GM23338 (cell line): Measurements from ENCODE around the gene NEURL1. TPM values are rescaled to one million over a fixed set of nuclear protein-coding genes. Genes with fewer than 3 reads are reported as not detected.

Experiments used
- ATAC-seq: fragments of 200-7000 bp; cut with Tn5 transposase; 3 replicates; pipeline ENCODE4 v1.9.1; 2020
- DNase-seq: peaks from one replicate; pipeline ENCODE4 v3.0.0-alpha.2; 2015; ENCODE audit warnings: low spot score
- H2AFZ ChIP-seq: fragments of 200-600 bp; sonication (generic); 2 replicates; pipeline ENCODE4 v1.8.0; 2016; ENCODE audit warnings: antibody characterized with exemption, mild to moderate bottlenecking, moderate library complexity
- H3F3A ChIP-seq: fragments of 200-600 bp; sonication (generic); replicated peaks from 2 replicates; pipeline ENCODE4 v1.8.0; 2017; ENCODE audit warnings: antibody characterized with exemption, mixed run types, low read depth
- H3K27ac ChIP-seq: fragments of 200-600 bp; sonication (generic); 2 replicates; pipeline ENCODE4 v1.6.1; 2016; ENCODE audit warnings: low read depth
- H3K27me3 ChIP-seq: fragments of 200-600 bp; sonication (generic); 2 replicates; pipeline ENCODE4 v1.8.0; 2016; ENCODE audit warnings: mild to moderate bottlenecking, mixed run types, moderate library complexity; ENCODE audit not compliant: insufficient read depth
- H3K36me3 ChIP-seq: fragments of 200-600 bp; sonication (generic); 2 replicates; pipeline ENCODE4 v1.8.0; 2016; ENCODE audit warnings: mild to moderate bottlenecking; ENCODE audit not compliant: insufficient read depth
- H3K4me1 ChIP-seq: fragments of 200-600 bp; sonication (generic); 2 replicates; pipeline ENCODE4 v1.8.0; 2016; ENCODE audit warnings: mild to moderate bottlenecking, moderate library complexity; ENCODE audit not compliant: insufficient read depth
- H3K4me2 ChIP-seq: fragments of 200-600 bp; sonication (generic); 2 replicates; pipeline ENCODE4 v1.7.1; 2017; ENCODE audit warnings: mixed run types
- H3K4me3 ChIP-seq: fragments of 200-600 bp; sonication (generic); 2 replicates; pipeline ENCODE4 v1.6.1; 2016; ENCODE audit warnings: mixed run types
- H3K79me2 ChIP-seq: fragments of 200-600 bp; sonication (generic); replicated peaks from 2 replicates; pipeline ENCODE4 v1.8.0; 2017; ENCODE audit warnings: mild to moderate bottlenecking; ENCODE audit not compliant: insufficient read depth
- H3K9me2 ChIP-seq: fragments of 200-600 bp; sonication (generic); 2 replicates; pipeline ENCODE4 v1.8.0; 2017; ENCODE audit not compliant: insufficient read depth
- H4K20me1 ChIP-seq: fragments of 200-600 bp; sonication (generic); replicated peaks from 2 replicates; pipeline ENCODE4 v1.8.0; 2017; ENCODE audit warnings: mild to moderate bottlenecking; ENCODE audit not compliant: insufficient read depth
- H3K27ac Mint-ChIP-seq: 2 replicates; pipeline ENCODE4 v1.8.0; 2020; ENCODE audit warnings: inconsistent platforms, mild to moderate bottlenecking, moderate library complexity, mixed read lengths
- H3K27me3 Mint-ChIP-seq: 3 replicates; pipeline ENCODE4 v1.8.0; 2022; ENCODE audit warnings: low read depth, mild to moderate bottlenecking, moderate library complexity, mixed read lengths, inconsistent platforms; ENCODE audit not compliant: insufficient read depth, poor library complexity
- H3K36me3 Mint-ChIP-seq: 3 replicates; pipeline ENCODE4 v1.8.0; 2021; ENCODE audit warnings: low read depth, mild to moderate bottlenecking, inconsistent platforms, moderate library complexity, mixed read lengths
- H3K4me1 Mint-ChIP-seq: 3 replicates; pipeline ENCODE4 v1.8.0; 2020; ENCODE audit warnings: mild to moderate bottlenecking, inconsistent platforms, mixed read lengths
- H3K4me3 Mint-ChIP-seq: 3 replicates; pipeline ENCODE4 v1.8.0; 2021; ENCODE audit warnings: moderate library complexity, mild to moderate bottlenecking, inconsistent platforms, mixed read lengths
- H3K9me3 Mint-ChIP-seq: 3 replicates; pipeline ENCODE4 v1.8.0; 2020; ENCODE audit warnings: moderate library complexity, mild to moderate bottlenecking, inconsistent platforms, mixed read lengths
- CREB1 ChIP-seq: fragments of 250-450 bp; sonication (Bioruptor Pico); IDR thresholded peaks from 2 replicates; pipeline ENCODE4 v1.5.0; 2020; ENCODE audit warnings: low read depth, mild to moderate bottlenecking, moderate library complexity
- EZH2 ChIP-seq: fragments of 200-600 bp; sonication (generic); IDR thresholded peaks from one replicate; pipeline ENCODE4 v1.8.0; 2017; ENCODE audit warnings: antibody characterized with exemption, mild to moderate bottlenecking, low read depth; ENCODE audit not compliant: unreplicated experiment
- JUNB ChIP-seq: IDR thresholded peaks from one replicate; pipeline ENCODE4 v1.6.1; 2016; ENCODE audit warnings: antibody characterized with exemption; ENCODE audit not compliant: unreplicated experiment
- NANOG ChIP-seq: IDR thresholded peaks from 2 replicates; pipeline ENCODE4 v1.6.1; 2016; ENCODE audit warnings: antibody characterized with exemption, borderline replicate concordance
- POLR2AphosphoS5 ChIP-seq: IDR thresholded peaks from 2 replicates; pipeline ENCODE4 v1.6.1; 2016; ENCODE audit warnings: antibody characterized with exemption, low read depth
- REST ChIP-seq: IDR thresholded peaks from one replicate; pipeline ENCODE4 v1.6.1; 2018; ENCODE audit warnings: antibody characterized with exemption; ENCODE audit not compliant: unreplicated experiment
- STAT1 ChIP-seq: IDR thresholded peaks from one replicate; pipeline ENCODE4 v1.6.1; 2016; ENCODE audit warnings: antibody characterized with exemption; ENCODE audit not compliant: unreplicated experiment
- ZNF114 ChIP-seq: fragments of 250-450 bp; sonication (Bioruptor Pico); IDR thresholded peaks from 2 replicates; pipeline ENCODE4 v1.5.0; 2020; ENCODE audit warnings: mild to moderate bottlenecking, moderate library complexity
- ZNF331 ChIP-seq: fragments of 250-450 bp; sonication (Bioruptor Pico); IDR thresholded peaks from 2 replicates; pipeline ENCODE4 v1.5.0; 2020; ENCODE audit warnings: low read depth, mild to moderate bottlenecking, moderate library complexity
- polyA plus RNA-seq: library from polyadenylated mRNA; unstranded; fragments of >200 nt; fragmentation: Nextera tagmentation; extraction: Ambion mirVana; gene quantifications from 2 replicates; pipeline ENCODE4 v1.2.1, GENCODE V29; 2016
- total RNA-seq: library from RNA; depleted of rRNA; stranded (reverse); fragments of >200 nt; shearing (Covaris generic); gene quantifications from 2 replicates; pipeline ENCODE4 v1.2.3, GENCODE V29; 2014
- TF ChIP-seq, protein P1 (sequence below): fragments of 250-450 bp; sonication (Bioruptor Pico); IDR thresholded peaks from 2 replicates; pipeline ENCODE4 v1.5.0; 2020; ENCODE audit warnings: mild to moderate bottlenecking, moderate library complexity
- TF ChIP-seq, protein P2 (sequence below): IDR thresholded peaks from 2 replicates; pipeline ENCODE4 v1.6.1; 2016; ENCODE audit warnings: antibody characterized with exemption

Gene NEURL1
- total and polyA plus RNA-seq, 2 experiments from 2014 or later = 0.82 to 1.1 TPM

- TF ChIP-seq, protein P1, sequence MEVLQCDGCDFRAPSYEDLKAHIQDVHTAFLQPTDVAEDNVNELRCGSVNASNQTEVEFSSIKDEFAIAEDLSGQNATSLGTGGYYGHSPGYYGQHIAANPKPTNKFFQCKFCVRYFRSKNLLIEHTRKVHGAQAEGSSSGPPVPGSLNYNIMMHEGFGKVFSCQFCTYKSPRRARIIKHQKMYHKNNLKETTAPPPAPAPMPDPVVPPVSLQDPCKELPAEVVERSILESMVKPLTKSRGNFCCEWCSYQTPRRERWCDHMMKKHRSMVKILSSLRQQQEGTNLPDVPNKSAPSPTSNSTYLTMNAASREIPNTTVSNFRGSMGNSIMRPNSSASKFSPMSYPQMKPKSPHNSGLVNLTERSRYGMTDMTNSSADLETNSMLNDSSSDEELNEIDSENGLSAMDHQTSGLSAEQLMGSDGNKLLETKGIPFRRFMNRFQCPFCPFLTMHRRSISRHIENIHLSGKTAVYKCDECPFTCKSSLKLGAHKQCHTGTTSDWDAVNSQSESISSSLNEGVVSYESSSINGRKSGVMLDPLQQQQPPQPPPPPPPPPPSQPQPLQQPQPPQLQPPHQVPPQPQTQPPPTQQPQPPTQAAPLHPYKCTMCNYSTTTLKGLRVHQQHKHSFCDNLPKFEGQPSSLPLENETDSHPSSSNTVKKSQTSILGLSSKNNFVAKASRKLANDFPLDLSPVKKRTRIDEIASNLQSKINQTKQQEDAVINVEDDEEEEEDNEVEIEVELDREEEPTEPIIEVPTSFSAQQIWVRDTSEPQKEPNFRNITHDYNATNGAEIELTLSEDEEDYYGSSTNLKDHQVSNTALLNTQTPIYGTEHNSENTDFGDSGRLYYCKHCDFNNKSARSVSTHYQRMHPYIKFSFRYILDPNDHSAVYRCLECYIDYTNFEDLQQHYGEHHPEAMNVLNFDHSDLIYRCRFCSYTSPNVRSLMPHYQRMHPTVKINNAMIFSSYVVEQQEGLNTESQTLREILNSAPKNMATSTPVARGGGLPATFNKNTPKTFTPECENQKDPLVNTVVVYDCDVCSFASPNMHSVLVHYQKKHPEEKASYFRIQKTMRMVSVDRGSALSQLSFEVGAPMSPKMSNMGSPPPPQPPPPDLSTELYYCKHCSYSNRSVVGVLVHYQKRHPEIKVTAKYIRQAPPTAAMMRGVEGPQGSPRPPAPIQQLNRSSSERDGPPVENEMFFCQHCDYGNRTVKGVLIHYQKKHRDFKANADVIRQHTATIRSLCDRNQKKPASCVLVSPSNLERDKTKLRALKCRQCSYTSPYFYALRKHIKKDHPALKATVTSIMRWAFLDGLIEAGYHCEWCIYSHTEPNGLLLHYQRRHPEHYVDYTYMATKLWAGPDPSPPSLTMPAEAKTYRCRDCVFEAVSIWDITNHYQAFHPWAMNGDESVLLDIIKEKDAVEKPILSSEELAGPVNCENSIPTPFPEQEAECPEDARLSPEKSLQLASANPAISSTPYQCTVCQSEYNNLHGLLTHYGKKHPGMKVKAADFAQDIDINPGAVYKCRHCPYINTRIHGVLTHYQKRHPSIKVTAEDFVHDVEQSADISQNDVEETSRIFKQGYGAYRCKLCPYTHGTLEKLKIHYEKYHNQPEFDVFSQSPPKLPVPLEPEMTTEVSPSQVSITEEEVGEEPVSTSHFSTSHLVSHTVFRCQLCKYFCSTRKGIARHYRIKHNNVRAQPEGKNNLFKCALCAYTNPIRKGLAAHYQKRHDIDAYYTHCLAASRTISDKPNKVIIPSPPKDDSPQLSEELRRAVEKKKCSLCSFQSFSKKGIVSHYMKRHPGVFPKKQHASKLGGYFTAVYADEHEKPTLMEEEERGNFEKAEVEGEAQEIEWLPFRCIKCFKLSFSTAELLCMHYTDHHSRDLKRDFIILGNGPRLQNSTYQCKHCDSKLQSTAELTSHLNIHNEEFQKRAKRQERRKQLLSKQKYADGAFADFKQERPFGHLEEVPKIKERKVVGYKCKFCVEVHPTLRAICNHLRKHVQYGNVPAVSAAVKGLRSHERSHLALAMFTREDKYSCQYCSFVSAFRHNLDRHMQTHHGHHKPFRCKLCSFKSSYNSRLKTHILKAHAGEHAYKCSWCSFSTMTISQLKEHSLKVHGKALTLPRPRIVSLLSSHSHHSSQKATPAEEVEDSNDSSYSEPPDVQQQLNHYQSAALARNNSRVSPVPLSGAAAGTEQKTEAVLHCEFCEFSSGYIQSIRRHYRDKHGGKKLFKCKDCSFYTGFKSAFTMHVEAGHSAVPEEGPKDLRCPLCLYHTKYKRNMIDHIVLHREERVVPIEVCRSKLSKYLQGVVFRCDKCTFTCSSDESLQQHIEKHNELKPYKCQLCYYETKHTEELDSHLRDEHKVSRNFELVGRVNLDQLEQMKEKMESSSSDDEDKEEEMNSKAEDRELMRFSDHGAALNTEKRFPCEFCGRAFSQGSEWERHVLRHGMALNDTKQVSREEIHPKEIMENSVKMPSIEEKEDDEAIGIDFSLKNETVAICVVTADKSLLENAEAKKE (CRISPR knock-in tag) = no peak
- no peak for TF ChIP-seq REST
Observed at GRCh38 chr10:103540722-103541121, 47.2 kb downstream of the NEURL1 start (continued).

DNA sequence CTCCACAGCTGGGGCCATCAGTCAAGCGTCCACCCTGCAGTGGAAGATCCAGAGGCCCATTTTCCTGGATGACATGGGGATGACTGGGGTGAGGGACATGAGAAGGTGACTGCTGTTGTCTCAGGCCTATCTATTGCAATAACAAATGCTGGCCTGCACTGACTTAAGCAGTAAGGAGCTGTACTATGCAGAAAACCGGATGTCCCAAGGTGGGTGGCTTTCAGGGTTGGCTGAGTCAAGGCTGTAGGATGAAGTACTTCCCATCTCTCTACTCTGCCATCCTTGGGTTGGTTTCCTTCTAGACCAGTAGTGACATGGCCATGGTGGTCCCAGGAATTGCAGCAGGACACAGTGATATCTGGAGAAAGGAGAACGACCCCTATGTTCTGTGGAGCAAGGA lies 48.1 kb downstream of the NEURL1 start:
- Histone ChIP-seq H3K27me3 (no peaks in the 10 kb centered on the region), H3K27ac (no peak overlapping the region), H3K79me2 (no peaks in the 10 kb centered on the region)
- no peak for TF ChIP-seq EZH2
- TF ChIP-seq REST = no peak
- TF ChIP-seq ZNF331 = no peak
- TF ChIP-seq ZNF114 = no peak
- no peak for TF ChIP-seq JUNB
- TF ChIP-seq STAT1 = no peak
- no peak for TF ChIP-seq POLR2AphosphoS5
- TF ChIP-seq NANOG = no peak
- no peak for TF ChIP-seq CREB1 (CRISPR knock-in tag)
- TF ChIP-seq, protein P2, sequence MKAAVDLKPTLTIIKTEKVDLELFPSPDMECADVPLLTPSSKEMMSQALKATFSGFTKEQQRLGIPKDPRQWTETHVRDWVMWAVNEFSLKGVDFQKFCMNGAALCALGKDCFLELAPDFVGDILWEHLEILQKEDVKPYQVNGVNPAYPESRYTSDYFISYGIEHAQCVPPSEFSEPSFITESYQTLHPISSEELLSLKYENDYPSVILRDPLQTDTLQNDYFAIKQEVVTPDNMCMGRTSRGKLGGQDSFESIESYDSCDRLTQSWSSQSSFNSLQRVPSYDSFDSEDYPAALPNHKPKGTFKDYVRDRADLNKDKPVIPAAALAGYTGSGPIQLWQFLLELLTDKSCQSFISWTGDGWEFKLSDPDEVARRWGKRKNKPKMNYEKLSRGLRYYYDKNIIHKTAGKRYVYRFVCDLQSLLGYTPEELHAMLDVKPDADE = no peak

More for the DNA sequence above, 48.1 kb downstream of the NEURL1 start:
- H3K36me3 ChIP-seq = no peaks in the 10 kb centered on the region
- ATAC-seq (no peak), DNase-seq (no peak)
- Mint-ChIP-seq H3K9me3 (no peaks in the 10 kb centered on the region), H3K4me1 (peaks cover 19% of the 10 kb centered on the region), H3K4me3 (no peak overlapping the region), H3K36me3 (no peaks in the 10 kb centered on the region), H3K27ac (no peak overlapping the region), H3K27me3 (peaks cover 19% of the 10 kb centered on the region)
- no peaks in the 10 kb centered on the region for H4K20me1 ChIP-seq
- H3K4me3 ChIP-seq = no peak overlapping the region
- no peak overlapping the region for H2AFZ ChIP-seq
- no peaks in the 10 kb centered on the region for H3F3A ChIP-seq
- no peak overlapping the region for H3K4me2 ChIP-seq
- 0 out of 2 replicates have a peak, but pooled peaks cover 4% of the 10 kb centered on the region for H3K9me2 ChIP-seq
- H3K4me1 ChIP-seq = peaks cover 13% of the 10 kb centered on the region; the same call in 1 of the 2 replicates
